Fibroblast of mammary gland (primary cell): ENCODE measurements around the gene BOLA1.
"Not testable (repeated sequence)": the region's sequence is repeated elsewhere in the genome, so short reads cannot be mapped to it uniquely, and the experiment has no call there.

Source experiments
- DNase-seq: peaks from one replicate; pipeline ENCODE4 v3.0.0-alpha.2; 2010; ENCODE audit warnings: low read depth
- H3K4me3 ChIP-seq: 2 replicates; pipeline ENCODE4 v1.5.1; 2011; ENCODE audit warnings: low read depth, mild to moderate bottlenecking, low read length, moderate library complexity; ENCODE audit not compliant: control insufficient read depth
- TF ChIP-seq, protein P1 (sequence below): conservative IDR thresholded peaks from 2 replicates; pipeline ENCODE4 v1.5.1; 2011; ENCODE audit warnings: low read depth, low read length, inconsistent platforms; ENCODE audit not compliant: control insufficient read depth, insufficient read depth

The BOLA1 gene

DNA sequence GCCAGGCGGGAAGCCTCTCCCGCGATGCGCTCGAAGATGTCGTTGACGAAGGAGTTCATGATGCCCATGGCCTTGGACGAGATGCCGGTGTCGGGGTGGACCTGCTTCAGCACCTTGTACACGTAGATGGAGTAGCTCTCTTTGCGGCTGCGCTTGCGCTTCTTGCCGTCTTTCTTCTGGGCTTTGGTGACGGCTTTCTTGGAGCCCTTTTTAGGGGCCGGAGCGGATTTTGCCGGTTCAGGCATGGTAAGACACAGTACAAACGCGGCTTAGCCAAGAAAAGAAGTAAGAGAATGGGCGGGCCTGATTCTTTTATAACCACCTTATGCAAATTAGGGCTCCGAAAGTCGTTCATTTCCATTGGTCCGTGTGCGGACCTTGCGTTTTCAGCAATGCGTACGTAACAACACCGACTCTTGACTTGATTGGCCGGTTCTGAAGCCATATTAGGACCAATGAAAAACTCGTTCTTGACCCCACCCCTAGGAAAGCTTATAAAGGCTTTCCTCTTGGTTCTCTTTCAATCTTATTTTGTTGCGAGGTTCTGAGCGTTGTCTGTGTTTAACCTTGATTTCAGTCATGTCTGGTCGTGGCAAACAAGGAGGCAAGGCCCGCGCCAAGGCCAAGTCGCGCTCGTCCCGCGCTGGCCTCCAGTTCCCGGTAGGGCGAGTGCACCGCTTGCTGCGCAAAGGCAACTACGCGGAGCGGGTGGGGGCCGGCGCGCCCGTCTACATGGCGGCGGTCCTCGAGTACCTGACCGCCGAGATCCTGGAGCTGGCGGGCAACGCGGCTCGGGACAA, 12.8 kb upstream of the BOLA1 start:
- peak overlapping the region; percentile 82 for H3K4me3 ChIP-seq
- TF ChIP-seq, protein P1, sequence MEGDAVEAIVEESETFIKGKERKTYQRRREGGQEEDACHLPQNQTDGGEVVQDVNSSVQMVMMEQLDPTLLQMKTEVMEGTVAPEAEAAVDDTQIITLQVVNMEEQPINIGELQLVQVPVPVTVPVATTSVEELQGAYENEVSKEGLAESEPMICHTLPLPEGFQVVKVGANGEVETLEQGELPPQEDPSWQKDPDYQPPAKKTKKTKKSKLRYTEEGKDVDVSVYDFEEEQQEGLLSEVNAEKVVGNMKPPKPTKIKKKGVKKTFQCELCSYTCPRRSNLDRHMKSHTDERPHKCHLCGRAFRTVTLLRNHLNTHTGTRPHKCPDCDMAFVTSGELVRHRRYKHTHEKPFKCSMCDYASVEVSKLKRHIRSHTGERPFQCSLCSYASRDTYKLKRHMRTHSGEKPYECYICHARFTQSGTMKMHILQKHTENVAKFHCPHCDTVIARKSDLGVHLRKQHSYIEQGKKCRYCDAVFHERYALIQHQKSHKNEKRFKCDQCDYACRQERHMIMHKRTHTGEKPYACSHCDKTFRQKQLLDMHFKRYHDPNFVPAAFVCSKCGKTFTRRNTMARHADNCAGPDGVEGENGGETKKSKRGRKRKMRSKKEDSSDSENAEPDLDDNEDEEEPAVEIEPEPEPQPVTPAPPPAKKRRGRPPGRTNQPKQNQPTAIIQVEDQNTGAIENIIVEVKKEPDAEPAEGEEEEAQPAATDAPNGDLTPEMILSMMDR, result no peak
- DNase-seq, result peak; percentile 100

DNA sequence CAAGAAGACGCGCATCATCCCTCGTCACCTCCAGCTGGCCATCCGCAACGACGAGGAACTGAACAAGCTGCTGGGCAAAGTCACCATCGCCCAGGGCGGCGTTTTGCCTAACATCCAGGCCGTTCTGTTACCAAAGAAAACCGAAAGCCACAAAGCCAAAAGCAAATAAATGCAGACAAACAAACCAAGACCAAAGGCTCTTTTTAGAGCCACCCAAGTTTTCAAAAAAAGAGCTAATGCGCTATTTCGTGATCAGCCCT, 12.2 kb upstream of the BOLA1 start:
- not testable (repeated sequence) for DNase-seq
- peak overlapping the region; percentile 82 for H3K4me3 ChIP-seq

DNA sequence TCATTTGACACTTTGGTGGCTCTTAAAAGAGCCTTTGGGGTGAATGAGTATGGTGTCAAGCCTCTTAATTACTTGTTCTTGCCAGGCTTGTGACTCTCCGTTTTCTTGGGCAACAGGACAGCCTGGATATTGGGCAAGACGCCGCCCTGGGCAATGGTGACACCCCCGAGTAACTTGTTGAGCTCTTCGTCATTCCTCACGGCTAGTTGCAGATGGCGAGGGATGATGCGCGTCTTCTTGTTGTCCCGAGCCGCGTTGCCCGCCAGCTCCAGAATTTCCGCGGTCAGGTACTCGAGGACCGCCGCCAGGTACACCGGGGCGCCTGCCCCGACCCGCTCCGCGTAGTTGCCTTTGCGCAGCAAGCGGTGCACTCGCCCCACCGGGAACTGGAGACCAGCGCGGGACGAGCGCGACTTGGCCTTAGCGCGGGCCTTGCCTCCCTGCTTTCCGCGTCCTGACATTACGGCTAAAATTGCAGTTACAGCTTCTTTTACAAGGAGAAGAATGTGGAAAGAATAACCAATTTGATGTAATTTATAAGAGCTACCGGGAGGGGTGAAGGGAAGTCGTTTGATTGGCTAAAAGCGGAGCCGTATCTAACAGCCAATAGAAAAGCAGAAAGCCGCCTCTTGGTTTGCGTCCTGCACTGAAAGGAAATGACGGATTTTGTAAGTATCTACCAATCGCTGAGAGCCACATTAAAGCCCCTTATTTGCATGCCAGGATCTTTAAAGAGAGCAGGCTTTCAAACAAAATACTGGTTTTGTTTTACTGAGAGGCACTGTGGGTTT, 11.7 kb upstream of the BOLA1 start:
- peak; percentile 99 for DNase-seq
- peak overlapping the region; percentile 82 for H3K4me3 ChIP-seq
- TF ChIP-seq, protein P1, result no peak

DNA sequence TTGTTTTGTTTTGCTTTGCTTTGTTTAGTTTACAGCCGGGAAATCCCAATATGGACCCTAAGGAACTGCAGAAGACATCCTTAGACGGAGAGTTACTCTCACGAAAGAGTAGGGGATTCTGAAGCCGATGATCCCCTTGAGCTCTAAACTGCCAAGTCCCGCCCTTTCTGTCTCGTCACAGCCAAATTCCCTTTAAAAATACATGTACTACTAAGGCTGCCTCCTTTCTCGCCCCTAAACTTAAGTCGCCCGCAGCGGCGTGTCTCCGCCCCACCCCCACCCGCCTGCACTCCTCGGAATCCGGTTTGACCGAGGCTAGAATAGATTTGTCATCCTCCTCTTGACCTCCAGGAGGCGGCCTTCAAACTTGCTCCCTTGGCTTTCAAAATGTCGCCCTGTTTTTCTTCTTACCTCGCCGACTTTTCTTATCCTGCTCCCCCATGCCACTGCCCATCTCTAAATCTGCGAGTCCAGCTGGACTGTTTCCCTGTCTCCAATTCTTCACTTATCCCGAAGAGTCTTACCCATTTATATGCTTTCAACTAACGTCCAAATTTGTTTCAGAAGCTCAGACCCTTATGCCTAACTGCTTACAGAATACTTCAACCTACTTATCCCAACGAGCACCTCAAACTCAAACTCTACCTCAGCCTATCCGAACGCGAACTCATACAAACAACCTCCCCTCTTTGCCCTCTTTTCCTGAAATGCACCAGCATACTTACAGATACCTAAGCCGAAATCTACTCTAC, 10.9 kb upstream of the BOLA1 start:
- TF ChIP-seq, protein P1, result peak; percentile 64
- H3K4me3 ChIP-seq, result peak overlapping the region; percentile 82
- peak; percentile 91 for DNase-seq

DNA sequence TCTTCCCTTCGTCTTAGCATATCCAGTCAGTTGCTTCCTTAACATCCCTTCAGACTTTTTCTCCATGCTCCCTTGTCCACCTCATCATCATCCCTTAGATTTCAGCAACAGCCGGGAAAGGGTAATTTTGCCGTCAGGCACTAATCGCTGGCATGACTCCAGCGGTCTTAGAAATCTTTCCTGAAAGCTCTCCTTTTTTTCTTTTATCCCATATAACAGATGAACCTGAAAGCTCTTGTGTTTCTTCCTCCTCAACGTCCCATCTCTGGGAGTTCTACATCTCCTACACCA, 10.4 kb upstream of the BOLA1 start:
- TF ChIP-seq, protein P1, result no peak
- H3K4me3 ChIP-seq, result peak overlapping the region; percentile 82
- DNase-seq, result peak; percentile 62

DNA sequence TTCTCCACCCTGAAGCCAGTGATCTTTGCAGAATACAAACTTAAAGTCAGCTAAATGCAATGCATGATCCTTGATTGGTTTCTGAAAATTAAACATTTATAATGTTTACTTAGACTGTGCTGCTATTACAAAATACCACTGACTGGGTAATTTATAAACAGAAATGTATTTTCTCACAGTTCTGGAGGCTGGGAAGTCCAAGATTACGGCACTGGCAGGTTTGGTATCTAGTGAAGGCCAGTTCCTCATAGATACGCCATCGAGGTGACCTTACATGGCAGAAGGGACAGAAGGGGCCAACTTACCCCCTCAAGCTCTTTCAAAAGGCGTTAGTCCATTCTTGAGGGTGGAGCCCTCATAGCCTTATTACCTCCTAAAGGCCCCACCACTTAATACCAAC, 2.8 kb upstream of the BOLA1 start:
- TF ChIP-seq, protein P1, result no peak
- no peak for DNase-seq
- H3K4me3 ChIP-seq, result no peak overlapping the region
